K562 (cell line): ENCODE data around the gene SHB. TPM values are rescaled to one million over a fixed set of nuclear protein-coding genes. Genes with fewer than 3 reads are reported as not detected.

Experiments
- ATAC-seq: fragments of 200-7000 bp; cut with Tn5 transposase; 3 replicates; pipeline ENCODE4 v1.9.1; 2020; ENCODE audit warnings: moderate library complexity
- BruUV-seq: library from RNA; stranded (reverse); fragments of 400-500 nt; replicated peaks from 2 replicates; lab custom pipeline; 2021; lab: Mats Ljungman, UMichigan
- CTCF ChIA-PET: fragments of 300-600 bp; formaldehyde crosslinking; extraction: SDS; loops from one replicate; lab custom pipeline; 2021; ENCODE audit warnings: low intra/inter-chr PET ratio; lab: Yijun Ruan, JAX
- POLR2A ChIA-PET: fragments of 300-600, 350-650 bp; sonication (Branson Sonifier 250); formaldehyde crosslinking; extraction: SDS; loops from one replicate; lab custom pipeline; 2021; ENCODE audit warnings: antibody characterized with exemption, inconsistent platforms; lab: Yijun Ruan, JAX
- DNase-seq, 4 experiments: peaks; one replicate each; pipeline versions ENCODE4 v3.0.0 to v3.0.0-alpha.2; 2011 to 2018; ENCODE audit warnings: low spot score in 3 of 4, mixed read lengths in 3 of 4; ENCODE audit errors: extremely low read depth in 1 of 4
- FAIRE-seq: peaks from 2 replicates; lab custom pipeline; 2011; peaks lifted over from hg19 to GRCh38; lab: Jason Lieb, UNC
- H2AFZ ChIP-seq: 2 replicates; pipeline ENCODE4 v1.6.0; 2011; ENCODE audit warnings: low read depth, low read length, control low read depth, inconsistent platforms
- H3K27ac ChIP-seq: fragments of 200-600 bp; 3 replicates; pipeline ENCODE4 v1.8.0; 2011; ENCODE audit warnings: low read depth, mild to moderate bottlenecking, control low read depth, inconsistent platforms, low read length, moderate library complexity, mixed read lengths; ENCODE audit errors: extremely low read depth
- H3K27me3 ChIP-seq, 2 experiments: fragments of 300-600 bp in 1 of 2; 2 replicates in 1 of 2; 3 replicates in 1 of 2; pipeline versions ENCODE4 v1.6.0 to v1.8.0; 2011; ENCODE audit warnings: inconsistent platforms in 2 of 2, low read length in 2 of 2, mild to moderate bottlenecking in 1 of 2, mixed read lengths in 1 of 2, moderate library complexity in 1 of 2; ENCODE audit not compliant: control insufficient read depth in 2 of 2, insufficient read depth in 2 of 2
- H3K36me3 ChIP-seq: fragments of 300-600 bp; 3 replicates; pipeline ENCODE4 v1.8.0; 2011; ENCODE audit warnings: mild to moderate bottlenecking, low read length, inconsistent platforms; ENCODE audit not compliant: control insufficient read depth, insufficient read depth
- H3K4me1 ChIP-seq, 2 experiments: fragments of 200-600 bp in 1 of 2; replicated peaks in 1 of 2; 2 replicates in 1 of 2; 3 replicates in 1 of 2; pipeline versions ENCODE4 v1.5.1 to v1.8.0; 2011; ENCODE audit warnings: inconsistent platforms in 2 of 2, low read length in 2 of 2, mild to moderate bottlenecking in 1 of 2, mixed read lengths in 1 of 2, moderate library complexity in 1 of 2; ENCODE audit not compliant: control insufficient read depth in 2 of 2, insufficient read depth in 2 of 2
- H3K4me2 ChIP-seq: 2 replicates; pipeline ENCODE4 v1.6.1; 2011; ENCODE audit warnings: low read length, control low read depth, inconsistent platforms, mixed read lengths; ENCODE audit not compliant: insufficient read depth
- H3K4me3 ChIP-seq: fragments of 200-600 bp; sonication (generic), shearing (Covaris generic); 2 replicates; pipeline ENCODE4 v1.5.1; 2016; ENCODE audit warnings: control low read depth, inconsistent platforms
- H3K79me2 ChIP-seq: fragments of 200-600 bp; 3 replicates; pipeline ENCODE4 v1.8.0; 2011; ENCODE audit warnings: low read length, inconsistent platforms; ENCODE audit not compliant: control insufficient read depth, insufficient read depth
- H3K9ac ChIP-seq, 2 experiments: 2 replicates each; pipeline versions ENCODE4 v1.6.0 to v1.6.1; 2011; ENCODE audit warnings: low read depth in 2 of 2, low read length in 2 of 2, control low read depth in 1 of 2, inconsistent platforms in 1 of 2, mild to moderate bottlenecking in 1 of 2, mixed read lengths in 1 of 2; ENCODE audit not compliant: insufficient read depth in 1 of 2
- H3K9me1 ChIP-seq: one replicate; pipeline ENCODE4 v1.6.0; 2011; ENCODE audit warnings: inconsistent platforms, mild to moderate bottlenecking, low read length, moderate library complexity; ENCODE audit not compliant: control insufficient read depth, insufficient read depth
- H3K9me3 ChIP-seq: replicated peaks from 2 replicates; pipeline ENCODE4 v1.5.1; 2011; ENCODE audit warnings: low read depth, low read length, inconsistent platforms; ENCODE audit not compliant: control insufficient read depth, insufficient read depth
- H4K20me1 ChIP-seq: replicated peaks from 2 replicates; pipeline ENCODE4 v1.6.1; 2011; ENCODE audit warnings: low read length, inconsistent platforms, mixed read lengths; ENCODE audit not compliant: control insufficient read depth, insufficient read depth
- CLOCK ChIP-seq: fragments of 250-450 bp; sonication (Bioruptor Pico); IDR thresholded peaks from 2 replicates; pipeline ENCODE4 v1.4.0; 2020; ENCODE audit warnings: mild to moderate bottlenecking, moderate library complexity, borderline replicate concordance
- CXXC5 ChIP-seq: fragments of 250-450 bp; sonication (Bioruptor Pico); IDR thresholded peaks from 2 replicates; pipeline ENCODE4 v1.8.0; 2022; ENCODE audit warnings: inconsistent platforms, mild to moderate bottlenecking, moderate library complexity
- EZH2 ChIP-seq: IDR thresholded peaks from 2 replicates; pipeline ENCODE4 v1.6.1; 2012; ENCODE audit warnings: low read depth, mild to moderate bottlenecking, inconsistent platforms, low read length, borderline replicate concordance
- FOXM1 ChIP-seq, 2 experiments: fragments of 450-650 bp in 1 of 2; sonication (generic) in 1 of 2; formaldehyde crosslinking in 1 of 2; IDR thresholded peaks; 2 replicates each; pipeline versions ENCODE4 v1.6.1 to v1.9.0; 2017 to 2022; ENCODE audit warnings: low read depth in 2 of 2, mild to moderate bottlenecking in 2 of 2, missing genetic modification reagents in 1 of 2, moderate library complexity in 1 of 2
- MAX ChIP-seq: sonication (generic); formaldehyde crosslinking; IDR thresholded peaks from 2 replicates; pipeline ENCODE4 v1.9.0; 2022; ENCODE audit warnings: mild to moderate bottlenecking, missing genetic modification reagents
- MNT ChIP-seq, 2 experiments: fragments of 450-650 bp; conservative IDR thresholded peaks; 2 replicates each; pipeline ENCODE4 v1.6.1; 2017; ENCODE audit warnings: mild to moderate bottlenecking in 2 of 2, moderate library complexity in 2 of 2
- NCOA2 ChIP-seq, 2 experiments: fragments of 450-650 bp; IDR thresholded peaks; 2 replicates each; pipeline ENCODE4 v1.6.1; 2018; ENCODE audit warnings: mild to moderate bottlenecking in 2 of 2, moderate library complexity in 1 of 2; ENCODE audit not compliant: partially characterized antibody in 2 of 2
- SNAPC5 ChIP-seq: fragments of 250-450 bp; sonication (Bioruptor Pico); IDR thresholded peaks from 2 replicates; pipeline ENCODE4 v1.8.0; 2021; ENCODE audit warnings: moderate library complexity, mild to moderate bottlenecking, inconsistent platforms
- SREBF2 ChIP-seq: sonication (generic); formaldehyde crosslinking; IDR thresholded peaks from 2 replicates; pipeline ENCODE4 v1.4.0; 2020; ENCODE audit warnings: mild to moderate bottlenecking, missing genetic modification reagents
- ZBTB34 ChIP-seq: fragments of 250-450 bp; sonication (Bioruptor Pico); IDR thresholded peaks from 2 replicates; pipeline ENCODE4 v1.8.0; 2021; ENCODE audit warnings: mild to moderate bottlenecking, moderate library complexity
- ZNF274 ChIP-seq: IDR thresholded peaks from 2 replicates; pipeline ENCODE4 v1.6.1; 2011; ENCODE audit warnings: low read depth, mild to moderate bottlenecking, low read length, moderate library complexity, borderline replicate concordance
- ZNF512 ChIP-seq: IDR thresholded peaks from 2 replicates; pipeline ENCODE4 v1.6.1; 2016; ENCODE audit warnings: missing genetic modification characterization, missing compliant biosample characterization
- ZNF589 ChIP-seq: fragments of 200-800 bp; sonication (Bioruptor generic); IDR thresholded peaks from 2 replicates; pipeline ENCODE4 v1.6.1; 2016; ENCODE audit warnings: low read depth, missing genetic modification characterization, missing compliant biosample characterization
- WGBS: fragments of 100-300 bp; shearing (Covaris generic); methylation state at CpG from one replicate; pipeline ENCODE4 v1.1.6; 2016; ENCODE audit warnings: low coverage, mixed read lengths; ENCODE audit not compliant: insufficient coverage; ENCODE audit errors: missing lambda C conversion rate; 5-methylcytosine and 5-hydroxymethylcytosine counted together
- in situ Hi-C: fragments of 300-500 bp; cut with MboI; formaldehyde crosslinking; loops from 4 replicates; pipeline ENCODE4 v1.15.0; 2018; ENCODE audit warnings: inconsistent platforms, mixed read lengths
- intact Hi-C: fragments of 100-400 bp; cut with micrococcal nuclease; formaldehyde crosslinking; loops from 2 replicates; pipeline ENCODE4 v1.14.2; 2022
- polyA plus RNA-seq, 8 experiments: library from polyadenylated mRNA; depleted of rRNA in 4 of 8; stranded (reverse) in 5 of 8; unstranded in 3 of 8; fragments of >200 nt; fragmentation: Nextera tagmentation in 2 of 8; fragmentation: Illumina TruSeq in 1 of 8; extraction: Ambion mirVana in 2 of 8; extraction: Trizol in 1 of 8; gene quantifications; 2 replicates each; pipeline versions ENCODE4 v1.2.1 to v1.2.3, GENCODE V29; 2011 to 2014; ENCODE audit warnings: inconsistent platforms in 1 of 8, missing spikeins in 1 of 8
- total RNA-seq, 7 experiments: library from RNA; depleted of rRNA in 6 of 7; stranded (reverse); fragments of >200 nt in 6 of 7; fragmentation: Illumina TruSeq in 2 of 7; extraction: Trizol in 2 of 7; gene quantifications; 2 replicates each; pipeline versions ENCODE4 v1.2.1 to v1.2.3, GENCODE V29; 2011 to 2021; ENCODE audit warnings: low replicate concordance in 1 of 7

The SHB gene
- total and polyA plus RNA-seq, 9 of the 15 experiments (the other 6 are each of a cell fraction or from before 2014, with no cell fraction given), result 0.78 to 16.0 (median 5.3) TPM

GRCh38 chr9:38007016-38007415 is 62.0 kb downstream of the SHB start:
- no peaks in the 10 kb centered on the region for H3K79me2 ChIP-seq
- no peak overlapping the region for H3K27ac ChIP-seq
- POLR2A ChIA-PET, result interaction anchor here (1.0 kb wide), 1 partner anchor 12 kb away, joined by 3 read pairs; no protein-coding TSS in a partner anchor
- H3K4me3 ChIP-seq, result no peak overlapping the region
- no peak for FAIRE-seq
- BruUV-seq, result no TSS peak
- in situ Hi-C loops (no loop called here), intact Hi-C loops (no loop called here)
- H3K27me3 ChIP-seq, result no peaks in the 10 kb centered on the region
- WGBS, result 84% methylated on average over 3 of the region's 5 CpGs
- no peak overlapping the region for H3K4me2 ChIP-seq
- no peaks in the 10 kb centered on the region for H3K36me3 ChIP-seq
- H3K9ac ChIP-seq, result no peak overlapping the region
- DNase-seq, result no peak
- H3K9me3 ChIP-seq, result no peaks in the 10 kb centered on the region
- CTCF ChIA-PET, result no interaction called here
- peaks cover 6% of the 10 kb centered on the region for H3K9me1 ChIP-seq
- H3K4me1 ChIP-seq, result peaks cover 17 to 18% of the 10 kb centered on the region in 2 experiments
- H4K20me1 ChIP-seq, result peaks cover 12% of the 10 kb centered on the region
- no peak overlapping the region for H2AFZ ChIP-seq
- ATAC-seq, result no peak
- TF ChIP-seq CXXC5 (CRISPR knock-in tag) (no peak), ZNF589 (CRISPR knock-in tag) (no peak), SREBF2 (CRISPR knock-in tag) (no peak), MAX (no peak), NCOA2 (IDR thresholded peaks at IDR 0.05; ENCODE audit: partially characterized antibody in 2 of 2) (no peak), MNT (conservative IDR thresholded peaks at IDR 0.05) (no peak), FOXM1 (IDR thresholded peaks at IDR 0.05; ENCODE audit: low read depth) (no peak), FOXM1 (CRISPR knock-in tag; IDR thresholded peaks at IDR 0.05; ENCODE audit: low read depth) (no peak), CLOCK (CRISPR knock-in tag) (no peak), SNAPC5 (CRISPR knock-in tag) (no peak), ZNF512 (no peak), ZBTB34 (CRISPR knock-in tag) (no peak), ZNF274 (no peak), EZH2 (no peak)
